ENCODE measurements around the gene EYA3.

EYA3 gene

DNA sequence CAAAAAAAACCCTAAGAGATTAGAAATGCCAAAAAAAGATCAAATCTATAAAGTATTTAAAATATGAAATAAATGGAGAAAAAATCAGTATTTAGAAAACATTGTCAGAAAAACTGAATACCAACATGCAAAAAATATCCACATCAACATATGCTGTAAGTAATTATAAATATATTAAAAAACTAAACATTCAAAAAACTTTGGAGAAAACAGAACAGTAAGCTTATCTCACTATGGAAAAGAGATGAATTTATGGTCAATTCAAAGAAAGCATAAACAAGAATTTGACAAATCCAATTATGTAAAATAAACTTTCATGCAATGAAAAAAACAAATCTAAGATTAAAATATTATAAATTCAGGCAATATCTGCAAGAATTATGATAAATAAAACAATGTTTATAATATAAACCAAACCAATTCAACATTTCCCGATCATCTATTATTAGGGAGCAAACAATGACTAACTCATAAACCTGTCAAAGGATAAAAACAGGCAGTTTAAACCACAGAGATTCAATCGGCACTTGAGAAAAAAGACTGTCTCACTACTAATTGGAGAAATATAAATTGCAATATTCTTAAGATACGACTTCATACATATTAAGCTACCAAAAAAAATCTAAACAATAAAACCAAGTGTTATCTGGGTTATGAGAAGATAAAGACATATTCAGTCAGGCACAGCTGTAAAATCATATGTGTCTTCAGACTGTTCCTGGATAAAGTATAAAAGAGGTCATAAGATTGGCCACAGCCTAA is 21.8 kb downstream of the EYA3 start:
- H3K27me3 ChIP-seq (ENCODE audit: control insufficient read depth, insufficient read depth, low read length) = no peaks in the 10 kb centered on the region
- H3K27ac ChIP-seq (ENCODE audit: low read depth, low read length) = no peak overlapping the region
- H3K36me3 ChIP-seq (ENCODE audit: control insufficient read depth, insufficient read depth, low read length) = no peaks in the 10 kb centered on the region
- no peaks in the 10 kb centered on the region for H3K9me3 ChIP-seq (ENCODE audit: control insufficient read depth, insufficient read depth, low read length)
- H3K4me3 ChIP-seq (ENCODE audit: low read depth, low read length) = no peak overlapping the region
- no peaks in the 10 kb centered on the region for H3K4me1 ChIP-seq (ENCODE audit: control insufficient read depth, insufficient read depth, low read length)
- H3K9ac ChIP-seq (ENCODE audit: low read depth, low read length) = no peak overlapping the region

DNA sequence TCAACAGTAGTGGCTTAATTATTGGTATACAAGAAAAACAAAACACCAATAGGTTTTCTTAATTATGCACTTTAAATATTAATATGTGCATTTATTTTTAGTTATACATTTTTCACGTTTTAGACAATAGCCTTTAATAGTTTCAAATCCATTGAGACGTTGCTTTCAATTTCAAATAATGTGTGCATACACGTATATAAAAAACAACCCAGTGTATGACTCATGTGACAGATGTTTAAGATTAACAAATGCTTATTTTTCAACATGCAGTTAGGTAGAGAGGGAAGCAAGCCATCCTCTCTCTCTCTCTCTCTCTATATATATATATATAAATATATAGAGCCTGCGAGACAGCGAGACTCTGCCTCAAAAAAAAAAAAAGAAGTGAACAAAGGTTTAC is 24.3 kb downstream of the EYA3 start:
- no peak overlapping the region for H3K9ac ChIP-seq (ENCODE audit: low read depth, low read length)
- H3K27me3 ChIP-seq (ENCODE audit: control insufficient read depth, insufficient read depth, low read length) = no peaks in the 10 kb centered on the region

DNA sequence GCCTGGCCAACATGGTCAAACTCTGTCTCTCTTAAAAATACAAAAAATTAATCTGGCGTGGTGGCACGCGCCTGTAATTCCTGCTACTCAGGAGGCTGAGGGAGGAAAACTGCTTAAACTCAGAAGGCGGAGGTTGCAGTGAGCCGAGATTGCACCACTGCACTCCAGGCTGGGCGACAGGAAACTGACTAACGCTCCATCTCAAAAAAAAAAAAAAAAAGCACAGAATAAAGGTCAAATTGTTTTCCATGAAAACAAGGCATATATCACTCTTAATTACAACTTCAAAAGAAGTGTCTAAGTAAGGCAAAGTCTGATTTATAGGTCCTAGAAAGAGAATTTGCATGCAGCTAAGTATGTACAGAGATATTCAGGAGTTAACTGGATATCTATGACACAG is 25.6 kb downstream of the EYA3 start:
- Histone ChIP-seq H3K4me1 (ENCODE audit: control insufficient read depth, insufficient read depth, low read length) (peaks cover 8% of the 10 kb centered on the region; the same call in 1 of the 2 replicates), H3K9ac (ENCODE audit: low read depth, low read length) (no peak overlapping the region), H3K36me3 (ENCODE audit: control insufficient read depth, insufficient read depth, low read length) (no peaks in the 10 kb centered on the region), H3K4me3 (ENCODE audit: low read depth, low read length) (no peak overlapping the region), H3K27me3 (ENCODE audit: control insufficient read depth, insufficient read depth, low read length) (no peaks in the 10 kb centered on the region), H3K9me3 (ENCODE audit: control insufficient read depth, insufficient read depth, low read length) (no peaks in the 10 kb centered on the region), H3K27ac (ENCODE audit: low read depth, low read length) (no peak overlapping the region)

More for the DNA sequence above, 24.3 kb downstream of the EYA3 start:
- Histone ChIP-seq H3K27ac (ENCODE audit: low read depth, low read length) (no peak overlapping the region), H3K36me3 (ENCODE audit: control insufficient read depth, insufficient read depth, low read length) (no peaks in the 10 kb centered on the region), H3K4me3 (ENCODE audit: low read depth, low read length) (no peak overlapping the region), H3K9me3 (ENCODE audit: control insufficient read depth, insufficient read depth, low read length) (no peaks in the 10 kb centered on the region), H3K4me1 (ENCODE audit: control insufficient read depth, insufficient read depth, low read length) (peaks cover 5% of the 10 kb centered on the region; the same call in 1 of the 2 replicates)

DNA sequence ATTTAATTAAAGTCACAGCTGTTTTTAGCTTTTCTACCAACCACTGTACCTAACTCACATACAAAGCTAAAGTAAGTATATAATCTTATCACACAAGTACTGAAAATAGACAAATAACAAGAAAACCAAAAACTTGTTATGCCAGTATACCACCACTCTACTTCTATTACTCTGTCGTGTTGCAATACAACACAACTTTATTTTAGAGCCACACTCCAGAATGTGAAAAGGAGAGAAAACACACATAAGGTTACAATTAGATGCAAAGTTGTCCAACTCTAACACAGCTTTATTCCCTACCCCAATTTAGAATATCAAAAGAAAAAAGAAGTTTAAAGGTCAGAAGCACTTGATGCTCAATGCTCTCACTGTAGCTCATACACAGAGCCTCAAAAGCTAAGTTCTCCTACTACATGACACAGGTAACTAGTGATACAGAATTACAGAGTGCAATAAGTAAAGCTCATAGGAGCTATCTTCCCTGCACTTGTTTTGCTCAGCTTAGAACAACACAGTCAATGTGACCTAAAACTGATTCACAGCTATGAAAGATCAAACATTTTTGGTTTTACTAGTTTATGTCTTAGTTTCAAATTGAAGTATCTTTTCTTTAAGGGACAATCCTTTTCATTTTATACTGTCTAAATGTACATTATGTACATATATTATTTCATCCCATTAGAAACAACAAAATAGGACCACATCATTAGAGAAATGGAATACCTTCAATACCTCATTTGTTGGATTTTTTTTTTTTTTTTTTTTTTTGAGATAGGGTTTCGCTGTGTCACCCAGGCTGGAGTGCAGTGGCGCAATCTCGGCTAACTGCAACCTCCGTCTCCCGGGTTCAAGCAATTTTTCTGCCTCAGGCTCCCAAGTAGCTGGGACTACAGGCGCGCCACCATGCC is 29.2 kb downstream of the EYA3 start:
- no peak overlapping the region for H3K27ac ChIP-seq (ENCODE audit: low read depth, low read length)
- no peaks in the 10 kb centered on the region for H3K27me3 ChIP-seq (ENCODE audit: control insufficient read depth, insufficient read depth, low read length)
- peaks cover 8% of the 10 kb centered on the region; the same call in 1 of the 2 replicates for H3K4me1 ChIP-seq (ENCODE audit: control insufficient read depth, insufficient read depth, low read length)
- H3K9ac ChIP-seq (ENCODE audit: low read depth, low read length) = no peak overlapping the region
- no peak overlapping the region for H3K4me3 ChIP-seq (ENCODE audit: low read depth, low read length)
- H3K36me3 ChIP-seq (ENCODE audit: control insufficient read depth, insufficient read depth, low read length) = peaks cover 7% of the 10 kb centered on the region
- H3K9me3 ChIP-seq (ENCODE audit: control insufficient read depth, insufficient read depth, low read length) = no peaks in the 10 kb centered on the region

DNA sequence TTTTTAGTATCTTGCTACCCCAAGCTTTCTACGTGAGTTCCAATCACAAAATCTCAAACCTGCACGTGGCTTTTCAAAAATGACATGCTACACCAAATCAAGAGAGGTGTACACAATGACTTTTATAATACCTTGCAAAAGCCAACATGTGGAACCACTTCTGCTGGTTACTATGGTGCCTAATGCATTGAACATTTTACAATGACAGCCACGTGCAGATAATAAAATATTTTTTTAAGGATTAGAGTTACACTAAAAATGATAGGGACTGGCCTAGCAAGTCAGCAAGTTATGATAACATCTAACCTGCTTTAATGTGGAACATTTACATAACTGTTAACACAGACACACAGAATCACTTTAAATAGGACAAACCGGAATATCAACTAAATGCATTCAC is 30.2 kb downstream of the EYA3 start:
- Histone ChIP-seq H3K4me1 (ENCODE audit: control insufficient read depth, insufficient read depth, low read length) (peaks cover 8% of the 10 kb centered on the region; the same call in 1 of the 2 replicates), H3K36me3 (ENCODE audit: control insufficient read depth, insufficient read depth, low read length) (peaks cover 7% of the 10 kb centered on the region), H3K27ac (ENCODE audit: low read depth, low read length) (no peak overlapping the region), H3K9me3 (ENCODE audit: control insufficient read depth, insufficient read depth, low read length) (no peaks in the 10 kb centered on the region), H3K4me3 (ENCODE audit: low read depth, low read length) (no peak overlapping the region), H3K9ac (ENCODE audit: low read depth, low read length) (no peak overlapping the region), H3K27me3 (ENCODE audit: control insufficient read depth, insufficient read depth, low read length) (no peaks in the 10 kb centered on the region)

DNA sequence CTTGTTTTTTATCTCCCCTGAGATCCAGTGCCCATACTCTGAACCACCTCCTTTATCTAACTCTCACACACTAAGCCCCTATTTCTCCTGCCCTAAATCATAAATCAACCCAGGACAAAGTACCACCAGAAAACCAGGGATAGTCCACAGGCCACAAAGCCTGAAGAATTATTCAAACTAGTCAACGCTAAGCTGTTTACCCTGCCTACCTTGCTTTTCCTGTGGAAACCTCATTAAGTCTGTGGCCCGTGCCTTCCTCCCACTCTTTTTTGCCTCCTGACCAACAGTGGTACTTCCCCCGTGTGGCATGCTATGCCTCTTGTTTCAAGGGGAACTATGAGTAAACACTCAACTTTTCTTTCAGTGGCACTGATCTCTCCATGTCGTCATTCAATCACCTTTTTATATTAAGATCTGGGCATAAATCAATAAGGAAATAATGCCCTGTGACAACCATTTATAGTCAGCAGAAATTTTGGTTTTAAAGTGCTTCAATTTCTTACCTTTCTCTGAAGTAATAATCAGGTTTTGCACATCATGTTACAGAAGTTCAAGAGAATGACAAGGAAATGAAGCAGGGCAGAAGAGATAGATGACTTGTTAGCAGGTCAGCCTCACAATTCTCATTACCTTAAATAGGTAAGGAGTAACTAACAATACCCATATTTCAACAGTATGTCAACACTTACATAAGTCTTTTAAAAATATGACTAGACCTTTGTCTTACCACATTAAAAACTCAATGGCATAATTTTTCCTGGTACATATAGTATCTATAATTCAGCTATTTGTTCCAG is 32.1 kb downstream of the EYA3 start:
- peaks cover 7% of the 10 kb centered on the region for H3K36me3 ChIP-seq (ENCODE audit: control insufficient read depth, insufficient read depth, low read length)
- no peak overlapping the region for H3K9ac ChIP-seq (ENCODE audit: low read depth, low read length)
- H3K9me3 ChIP-seq (ENCODE audit: control insufficient read depth, insufficient read depth, low read length) = no peaks in the 10 kb centered on the region
- peaks cover 8% of the 10 kb centered on the region; the same call in 1 of the 2 replicates for H3K4me1 ChIP-seq (ENCODE audit: control insufficient read depth, insufficient read depth, low read length)
- no peak overlapping the region for H3K4me3 ChIP-seq (ENCODE audit: low read depth, low read length)
- H3K27ac ChIP-seq (ENCODE audit: low read depth, low read length) = no peak overlapping the region
- no peaks in the 10 kb centered on the region for H3K27me3 ChIP-seq (ENCODE audit: control insufficient read depth, insufficient read depth, low read length)

DNA sequence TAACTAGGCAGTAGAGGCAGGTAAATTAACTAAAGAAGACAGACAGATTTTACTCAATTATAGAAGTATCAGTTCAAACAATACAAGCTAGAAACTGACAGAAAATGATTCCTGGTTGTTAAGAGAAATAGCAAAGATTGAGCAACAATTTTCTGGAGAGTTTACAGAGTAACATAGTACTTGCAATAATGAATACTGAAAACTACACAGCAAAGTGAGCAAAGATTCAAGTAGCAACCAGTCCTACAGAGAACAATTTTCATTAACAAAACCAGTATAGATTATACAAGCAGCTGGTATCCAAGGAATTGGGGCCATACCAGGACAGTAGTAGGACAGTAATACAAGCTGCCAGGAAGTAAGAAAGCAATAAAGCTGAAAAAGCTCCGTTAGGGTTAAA is 37.6 kb downstream of the EYA3 start:
- H3K9me3 ChIP-seq (ENCODE audit: control insufficient read depth, insufficient read depth, low read length) = no peaks in the 10 kb centered on the region
- no peak overlapping the region for H3K9ac ChIP-seq (ENCODE audit: low read depth, low read length)
- H3K4me3 ChIP-seq (ENCODE audit: low read depth, low read length) = no peak overlapping the region
- H3K36me3 ChIP-seq (ENCODE audit: control insufficient read depth, insufficient read depth, low read length) = peaks cover 11% of the 10 kb centered on the region
- H3K27ac ChIP-seq (ENCODE audit: low read depth, low read length) = no peak overlapping the region
- no peaks in the 10 kb centered on the region for H3K27me3 ChIP-seq (ENCODE audit: control insufficient read depth, insufficient read depth, low read length)
- peaks cover 2% of the 10 kb centered on the region; the same call in 1 of the 2 replicates for H3K4me1 ChIP-seq (ENCODE audit: control insufficient read depth, insufficient read depth, low read length)

DNA sequence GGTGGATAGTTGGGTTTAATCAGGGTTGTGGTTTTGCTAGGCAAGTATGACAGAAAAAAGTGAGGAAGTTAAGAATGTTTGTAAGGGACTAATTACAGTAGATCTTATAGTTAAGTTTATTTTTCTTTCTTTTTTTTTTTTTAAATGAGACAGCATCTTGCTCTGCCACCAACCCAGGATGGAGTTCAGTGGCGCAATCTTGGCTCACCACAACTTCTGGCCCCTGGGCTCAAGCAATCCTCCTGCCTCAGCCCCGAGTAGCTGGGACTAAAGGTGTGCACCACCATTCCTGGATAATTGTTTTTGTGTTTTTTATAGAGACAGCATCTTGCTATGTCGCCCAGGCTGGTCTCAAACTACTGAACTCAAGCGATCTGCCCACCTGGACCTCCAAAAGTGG is 41.7 kb downstream of the EYA3 start:
- Histone ChIP-seq H3K9me3 (ENCODE audit: control insufficient read depth, insufficient read depth, low read length) (no peaks in the 10 kb centered on the region), H3K27ac (ENCODE audit: low read depth, low read length) (no peak overlapping the region), H3K36me3 (ENCODE audit: control insufficient read depth, insufficient read depth, low read length) (peaks cover 20% of the 10 kb centered on the region), H3K4me3 (ENCODE audit: low read depth, low read length) (no peak overlapping the region), H3K4me1 (ENCODE audit: control insufficient read depth, insufficient read depth, low read length) (peaks cover 3% of the 10 kb centered on the region; the same call in 1 of the 2 replicates), H3K27me3 (ENCODE audit: control insufficient read depth, insufficient read depth, low read length) (no peaks in the 10 kb centered on the region), H3K9ac (ENCODE audit: low read depth, low read length) (no peak overlapping the region)

DNA sequence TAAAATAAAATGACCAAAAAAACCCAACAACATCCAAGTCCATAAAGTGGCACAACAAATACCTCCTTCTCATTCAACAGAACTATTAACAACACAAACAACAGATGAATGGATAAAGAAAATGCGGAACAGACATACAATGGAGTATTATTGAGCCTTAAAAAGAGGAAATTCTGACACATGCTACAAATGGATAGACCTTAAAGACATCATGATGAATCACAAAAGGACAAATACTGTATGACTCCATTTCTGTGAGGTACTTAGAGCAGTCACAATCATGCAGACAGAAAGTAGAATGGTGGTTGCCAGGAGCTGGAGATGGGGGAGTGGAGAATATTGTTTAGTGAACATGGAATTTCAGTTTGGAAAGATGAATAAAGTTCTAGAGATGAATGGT is 42.6 kb downstream of the EYA3 start:
- Histone ChIP-seq H3K27me3 (ENCODE audit: control insufficient read depth, insufficient read depth, low read length) (no peaks in the 10 kb centered on the region), H3K9ac (ENCODE audit: low read depth, low read length) (no peak overlapping the region), H3K4me1 (ENCODE audit: control insufficient read depth, insufficient read depth, low read length) (peaks cover 3% of the 10 kb centered on the region; the same call in 1 of the 2 replicates), H3K27ac (ENCODE audit: low read depth, low read length) (no peak overlapping the region), H3K4me3 (ENCODE audit: low read depth, low read length) (no peak overlapping the region), H3K36me3 (ENCODE audit: control insufficient read depth, insufficient read depth, low read length) (peaks cover 20% of the 10 kb centered on the region), H3K9me3 (ENCODE audit: control insufficient read depth, insufficient read depth, low read length) (no peaks in the 10 kb centered on the region)

DNA sequence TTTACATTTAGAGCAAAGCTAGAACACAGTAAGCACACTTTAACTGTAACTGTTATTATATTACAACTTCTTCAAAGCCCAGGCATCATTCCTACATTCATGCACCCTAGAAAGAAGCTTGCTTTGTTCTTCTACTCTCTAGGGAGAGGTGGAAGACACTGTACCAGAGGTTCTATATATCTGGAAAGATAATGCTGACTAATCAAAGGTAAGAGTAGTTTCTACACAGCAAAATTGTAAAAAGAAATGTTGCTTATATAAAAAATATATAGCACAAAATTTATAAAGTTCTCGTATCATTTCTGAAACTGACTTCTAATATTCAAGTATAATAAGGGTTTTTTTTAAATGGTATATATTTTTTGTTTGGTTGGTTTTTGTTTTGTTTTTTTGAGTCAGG is 44.0 kb downstream of the EYA3 start:
- Histone ChIP-seq H3K27ac (ENCODE audit: low read depth, low read length) (no peak overlapping the region), H3K9ac (ENCODE audit: low read depth, low read length) (no peak overlapping the region), H3K27me3 (ENCODE audit: control insufficient read depth, insufficient read depth, low read length) (no peaks in the 10 kb centered on the region), H3K4me1 (ENCODE audit: control insufficient read depth, insufficient read depth, low read length) (peaks cover 3% of the 10 kb centered on the region; the same call in 1 of the 2 replicates), H3K9me3 (ENCODE audit: control insufficient read depth, insufficient read depth, low read length) (no peaks in the 10 kb centered on the region), H3K36me3 (ENCODE audit: control insufficient read depth, insufficient read depth, low read length) (peaks cover 33% of the 10 kb centered on the region), H3K4me3 (ENCODE audit: low read depth, low read length) (no peak overlapping the region)

All from HUES48 (cell line).